GM10266 (cell line): ENCODE results near the gene SEC23B.

ENCODE experiments used
- DNase-seq: peaks from one replicate; pipeline ENCODE4 v3.0.0; 2012; ENCODE audit errors: extremely low spot score
- TF ChIP-seq, protein P1 (sequence below): IDR thresholded peaks from 2 replicates; pipeline ENCODE4 v1.5.1; 2012; ENCODE audit warnings: mild to moderate bottlenecking, low read depth; ENCODE audit not compliant: control insufficient read depth, insufficient read depth; ENCODE audit errors: missing control alignments

The SEC23B gene

GRCh38 chr20:18541741-18542140 is 34.0 kb downstream of the SEC23B start:
- TF ChIP-seq, protein P1, sequence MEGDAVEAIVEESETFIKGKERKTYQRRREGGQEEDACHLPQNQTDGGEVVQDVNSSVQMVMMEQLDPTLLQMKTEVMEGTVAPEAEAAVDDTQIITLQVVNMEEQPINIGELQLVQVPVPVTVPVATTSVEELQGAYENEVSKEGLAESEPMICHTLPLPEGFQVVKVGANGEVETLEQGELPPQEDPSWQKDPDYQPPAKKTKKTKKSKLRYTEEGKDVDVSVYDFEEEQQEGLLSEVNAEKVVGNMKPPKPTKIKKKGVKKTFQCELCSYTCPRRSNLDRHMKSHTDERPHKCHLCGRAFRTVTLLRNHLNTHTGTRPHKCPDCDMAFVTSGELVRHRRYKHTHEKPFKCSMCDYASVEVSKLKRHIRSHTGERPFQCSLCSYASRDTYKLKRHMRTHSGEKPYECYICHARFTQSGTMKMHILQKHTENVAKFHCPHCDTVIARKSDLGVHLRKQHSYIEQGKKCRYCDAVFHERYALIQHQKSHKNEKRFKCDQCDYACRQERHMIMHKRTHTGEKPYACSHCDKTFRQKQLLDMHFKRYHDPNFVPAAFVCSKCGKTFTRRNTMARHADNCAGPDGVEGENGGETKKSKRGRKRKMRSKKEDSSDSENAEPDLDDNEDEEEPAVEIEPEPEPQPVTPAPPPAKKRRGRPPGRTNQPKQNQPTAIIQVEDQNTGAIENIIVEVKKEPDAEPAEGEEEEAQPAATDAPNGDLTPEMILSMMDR: no peak
- no peak for DNase-seq

DNA sequence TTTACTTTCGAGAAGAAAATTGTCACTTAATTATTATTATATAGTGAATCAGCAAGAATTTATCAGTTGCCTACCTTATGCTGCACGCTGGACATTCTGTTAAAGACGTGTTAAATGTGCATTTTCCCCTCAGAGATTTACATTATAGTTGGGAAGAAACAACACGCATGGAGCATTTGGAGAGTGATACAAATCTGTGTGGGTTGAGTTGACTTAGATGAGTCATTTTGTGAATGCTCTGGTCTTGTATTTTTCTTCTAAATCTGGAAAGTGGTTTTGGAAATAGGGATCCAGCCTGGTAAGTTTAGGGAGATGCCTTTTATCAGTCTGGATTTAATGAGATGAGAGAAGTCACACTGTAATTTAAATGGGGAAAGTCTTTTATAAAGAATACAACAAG is 35.5 kb downstream of the SEC23B start:
- TF ChIP-seq, protein P1: no peak
- no peak for DNase-seq

GRCh38 chr20:18543932-18544331 is 36.2 kb downstream of the SEC23B start:
- TF ChIP-seq, protein P1: no peak
- DNase-seq: no peak

- TF ChIP-seq, protein P1: no peak
- no peak for DNase-seq
Measured at GRCh38 chr20:18545566-18545965, 37.8 kb downstream of the SEC23B start.

DNA sequence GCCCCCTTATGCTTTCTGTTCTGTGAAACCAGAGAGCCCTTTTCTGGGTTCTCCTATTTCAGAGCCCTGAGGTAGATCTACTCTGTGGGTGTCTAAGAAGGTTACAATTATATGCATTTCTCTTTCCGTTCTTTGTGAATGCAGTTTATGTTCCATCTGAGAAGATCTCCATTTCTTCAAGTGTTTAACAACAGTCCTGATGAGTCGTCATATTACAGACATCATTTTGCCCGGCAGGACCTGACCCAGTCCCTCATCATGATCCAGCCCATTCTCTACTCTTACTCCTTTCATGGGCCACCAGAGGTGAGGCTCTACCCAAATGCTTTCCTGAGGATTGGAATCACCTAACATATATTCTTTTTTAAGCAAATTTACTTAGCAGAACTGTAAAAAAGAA is 40.7 kb downstream of the SEC23B start:
- DNase-seq: no peak
- TF ChIP-seq, protein P1: no peak

- TF ChIP-seq, protein P1: no peak
- no peak for DNase-seq
Measured at GRCh38 chr20:18553746-18554145, 46.0 kb downstream of the SEC23B start.

DNA sequence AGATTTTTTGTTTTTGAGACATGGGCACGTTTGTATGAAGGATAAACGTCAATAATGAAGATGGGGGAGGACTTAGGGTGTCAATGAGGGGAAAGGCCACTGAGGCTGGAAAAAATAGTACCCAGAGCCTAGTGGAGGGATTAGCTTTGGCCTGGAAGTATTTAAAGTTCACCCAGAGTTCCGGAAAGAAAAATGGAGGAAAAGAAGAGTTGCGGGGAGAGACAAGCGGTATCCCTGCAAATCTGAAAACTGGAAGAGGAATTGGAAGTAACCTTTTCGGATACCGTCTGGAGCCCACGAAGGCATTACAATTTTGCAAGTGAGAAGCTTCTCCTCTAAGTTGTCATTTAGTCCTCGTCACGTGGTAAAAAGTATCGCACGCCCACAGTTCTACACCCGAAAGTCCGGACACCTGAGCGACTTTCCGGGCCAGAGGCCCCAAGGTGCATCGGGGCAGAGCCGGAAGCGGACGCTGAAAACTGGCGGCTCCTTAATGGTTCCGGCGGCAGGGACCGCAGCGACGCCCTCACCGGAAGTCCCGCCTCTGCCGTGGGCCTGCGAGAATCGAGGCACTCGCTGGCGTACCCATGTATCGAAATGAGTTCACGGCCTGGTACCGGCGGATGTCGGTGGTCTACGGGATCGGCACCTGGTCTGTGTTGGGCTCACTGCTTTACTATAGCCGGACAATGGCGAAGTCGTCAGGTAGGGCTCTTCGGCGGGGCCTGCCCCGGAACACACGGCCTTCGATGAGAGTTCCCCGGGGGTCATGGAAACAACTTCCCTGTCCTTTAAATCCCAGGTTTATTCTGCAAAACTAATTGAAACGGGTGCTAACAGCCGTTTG is 59.4 kb downstream of the SEC23B start, which contains the start of gene SMIM26:
Gene SMIM26 (plus strand): TSS at position 541 of the 847 bp plus-strand sequence. CDS start 47 bp downstream, at position 588.
- TF ChIP-seq, protein P1: no peak
- peak; percentile 89 for DNase-seq
